ENCODE measurements around the gene OR10P1. TPM values are rescaled to one million over a fixed set of nuclear protein-coding genes. Genes with fewer than 3 reads are reported as not detected.
"Not testable (repeated sequence)": the region's sequence is repeated elsewhere in the genome, so short reads cannot be mapped to it uniquely, and the experiment has no call there.

The OR10P1 gene
- total RNA-seq = not detected

DNA sequence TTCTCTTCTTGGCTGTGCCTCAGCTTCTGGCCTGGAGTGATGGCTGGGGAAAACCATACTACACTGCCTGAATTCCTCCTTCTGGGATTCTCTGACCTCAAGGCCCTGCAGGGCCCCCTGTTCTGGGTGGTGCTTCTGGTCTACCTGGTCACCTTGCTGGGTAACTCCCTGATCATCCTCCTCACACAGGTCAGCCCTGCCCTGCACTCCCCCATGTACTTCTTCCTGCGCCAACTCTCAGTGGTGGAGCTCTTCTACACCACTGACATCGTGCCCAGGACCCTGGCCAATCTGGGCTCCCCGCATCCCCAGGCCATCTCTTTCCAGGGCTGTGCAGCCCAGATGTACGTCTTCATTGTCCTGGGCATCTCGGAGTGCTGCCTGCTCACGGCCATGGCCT is at the start of gene OR10P1:
OR10P1 (plus strand) TSS at position 40 of the 400 bp plus-strand sequence; CDS start at position 40, 0 bp downstream.
- Histone ChIP-seq H3K9me3 (no peaks in the 10 kb centered on the region), H3K27ac (no peak within 1 kb of the TSS), H3K4me1 (no peaks in the 10 kb centered on the region), H3K4me3 (no peak within 1 kb of the TSS), H3K27me3 (no peaks in the 10 kb centered on the region), H3K36me3 (no peaks in the 10 kb centered on the region)
- peak in 1 of 2 donors; percentile 65 for ATAC-seq (ENCODE audit: low FRiP score in 2 of 2)
- peak in 1 of 2 donors; percentile 30 for DNase-seq
- TF ChIP-seq CTCF (IDR thresholded peaks at IDR 0.05) = no peak
- TF ChIP-seq EP300 (IDR thresholded peaks at IDR 0.05) = no peak
- no peak for TF ChIP-seq POLR2A (IDR thresholded peaks at IDR 0.05)
- TF ChIP-seq POLR2AphosphoS5 (IDR thresholded peaks at IDR 0.05) = no peak
- WGBS, 2 donors = 92% methylated on average over 6 of the region's 6 CpGs

- not testable (repeated sequence) for H3K27ac ChIP-seq, H3K9me3 ChIP-seq
These were observed 46.5 kb upstream of the OR10P1 start for GRCh38 chr12:55590152-55590551.

GRCh38 chr12:55607821-55608594 is 28.7 kb upstream of the OR10P1 start:
- DNase-seq = no peak
- no peaks in the 10 kb centered on the region for H3K9me3 ChIP-seq
- no peak overlapping the region for H3K27ac ChIP-seq
- TF ChIP-seq POLR2A (IDR thresholded peaks at IDR 0.05) (no peak), EP300 (IDR thresholded peaks at IDR 0.05) (no peak), CTCF (IDR thresholded peaks at IDR 0.05) (no peak), POLR2AphosphoS5 (IDR thresholded peaks at IDR 0.05) (no peak)
- H3K27me3 ChIP-seq = no peaks in the 10 kb centered on the region
- ATAC-seq (ENCODE audit: low FRiP score in 2 of 2) = no peak
- H3K4me1 ChIP-seq = peaks cover 0 to 6% (median 2%) of the 10 kb centered on the region in 4 donors
- H3K36me3 ChIP-seq = no peaks in the 10 kb centered on the region
- H3K4me3 ChIP-seq = no peak overlapping the region
- 65 to 73% methylated on average over 8 of the region's 8 CpGs for WGBS, 2 donors

More at GRCh38 chr12:55590152-55590551, 46.5 kb upstream of the OR10P1 start:
- peak in 1 of 2 donors; percentile 7 for DNase-seq
- not testable (repeated sequence) for H3K27me3 ChIP-seq; ATAC-seq (ENCODE audit: low FRiP score in 2 of 2); H3K4me1 ChIP-seq; H3K4me3 ChIP-seq; H3K36me3 ChIP-seq
- 72 to 75% methylated on average over 12 of the region's 12 CpGs for WGBS, 2 donors

- DNase-seq (no peak), ATAC-seq (ENCODE audit: low FRiP score in 2 of 2) (no peak)
- H3K9me3 ChIP-seq = peaks cover 0 to 12% (median 3%) of the 10 kb centered on the region in 4 donors
- peaks cover 0 to 10% (median 2%) of the 10 kb centered on the region in 4 donors for H3K4me1 ChIP-seq
- TF ChIP-seq POLR2A (IDR thresholded peaks at IDR 0.05) (no peak), EP300 (IDR thresholded peaks at IDR 0.05) (no peak), CTCF (IDR thresholded peaks at IDR 0.05) (no peak), POLR2AphosphoS5 (IDR thresholded peaks at IDR 0.05) (no peak)
- H3K4me3 ChIP-seq = no peak overlapping the region
- no peaks in the 10 kb centered on the region for H3K27me3 ChIP-seq
- WGBS, 2 donors = 70 to 88% methylated on average over 1 of the region's 1 CpG
- H3K36me3 ChIP-seq = no peaks in the 10 kb centered on the region
- no peak overlapping the region for H3K27ac ChIP-seq
These were observed 26.1 kb upstream of the OR10P1 start for GRCh38 chr12:55610598-55610997.

DNA sequence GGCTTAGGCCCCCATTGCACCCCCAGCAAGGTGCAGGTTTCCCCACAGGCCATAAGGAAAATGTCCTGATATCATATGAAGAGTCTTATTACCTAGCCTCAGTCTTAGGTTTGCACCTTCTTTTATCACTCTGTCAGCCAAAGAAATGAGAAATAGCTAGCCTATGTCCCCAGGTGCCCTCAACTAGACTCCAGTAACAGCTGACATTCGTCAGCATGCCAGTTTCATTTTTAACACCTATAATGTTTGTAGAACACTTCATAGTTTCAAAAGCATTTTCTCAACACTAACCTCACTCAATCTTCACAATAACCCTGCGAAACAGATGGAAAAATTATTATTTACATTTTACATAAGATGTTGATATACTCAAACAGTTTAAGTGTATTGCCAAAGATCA is 24.0 kb upstream of the OR10P1 start:
- WGBS, 2 donors = 46 to 49% methylated on average over 2 of the region's 2 CpGs
- H3K27ac ChIP-seq = peak overlapping the region in 2 of 4 donors; percentile 41 to 50
- no peaks in the 10 kb centered on the region for H3K36me3 ChIP-seq
- TF ChIP-seq POLR2A (IDR thresholded peaks at IDR 0.05) (no peak), EP300 (IDR thresholded peaks at IDR 0.05) (no peak), POLR2AphosphoS5 (IDR thresholded peaks at IDR 0.05) (no peak), CTCF (IDR thresholded peaks at IDR 0.05) (no peak)
- peaks cover 0 to 10% (median 0%) of the 10 kb centered on the region in 4 donors for H3K4me1 ChIP-seq
- no peaks in the 10 kb centered on the region for H3K27me3 ChIP-seq
- DNase-seq = no peak
- H3K9me3 ChIP-seq = peaks cover 0 to 19% (median 18%) of the 10 kb centered on the region in 4 donors
- H3K4me3 ChIP-seq = no peak overlapping the region
- peak; percentile 17 to 49 for ATAC-seq (ENCODE audit: low FRiP score in 2 of 2)
